HepG2 (cell line): Measurements from ENCODE around the gene MPZ. TPM values are rescaled to one million over a fixed set of nuclear protein-coding genes. Genes with fewer than 3 reads are reported as not detected.

Source experiments
- ATAC-seq: fragments of 200-7000 bp; cut with Tn5 transposase; 3 replicates; pipeline ENCODE4 v1.9.1; 2020; ENCODE audit warnings: mild to moderate bottlenecking, moderate library complexity
- BruUV-seq: library from RNA; stranded (reverse); fragments of 400-500 nt; replicated peaks from 2 replicates; lab custom pipeline; 2021; lab: Mats Ljungman, UMichigan
- CTCF ChIA-PET: fragments of 300-600 bp; formaldehyde crosslinking; extraction: SDS; loops from one replicate; lab custom pipeline; 2021; ENCODE audit warnings: low total read pairs, inconsistent platforms, low intra/inter-chr PET ratio; lab: Yijun Ruan, JAX
- POLR2A ChIA-PET: fragments of 350-600 bp; sonication (Branson Sonifier 250); formaldehyde crosslinking; loops from one replicate; lab custom pipeline; 2020; ENCODE audit warnings: antibody characterized with exemption, inconsistent platforms; lab: Yijun Ruan, JAX
- DNase-seq: peaks from one replicate; pipeline ENCODE4 v3.0.0-alpha.2; 2015; ENCODE audit warnings: low spot score
- FAIRE-seq: peaks from 3 replicates; lab custom pipeline; 2011; peaks lifted over from hg19 to GRCh38; lab: Jason Lieb, UNC
- H2AFZ ChIP-seq: one replicate; pipeline ENCODE4 v1.6.1; 2011; ENCODE audit warnings: low read length, inconsistent platforms
- H3K27ac ChIP-seq: fragments of 300-600 bp; 3 replicates; pipeline ENCODE4 v1.8.0; 2011; ENCODE audit warnings: mixed run types, mild to moderate bottlenecking, mixed read lengths, low read length, inconsistent platforms; ENCODE audit not compliant: insufficient read depth; ENCODE audit errors: extremely low read length
- H3K27me3 ChIP-seq, 2 experiments: fragments of 200-600 bp in 1 of 2; 2 replicates in 1 of 2; 3 replicates in 1 of 2; pipeline versions ENCODE4 v1.6.0 to v1.8.0; 2011; ENCODE audit warnings: low read length in 2 of 2, mild to moderate bottlenecking in 2 of 2, moderate library complexity in 2 of 2, inconsistent platforms in 1 of 2; ENCODE audit not compliant: insufficient read depth in 2 of 2, control insufficient read depth in 1 of 2
- H3K36me3 ChIP-seq, 2 experiments: fragments of 200-600 bp in 1 of 2; replicated peaks in 1 of 2; 2 replicates in 1 of 2; 3 replicates in 1 of 2; pipeline versions ENCODE4 v1.5.1 to v1.8.0; 2011; ENCODE audit warnings: low read length in 2 of 2, inconsistent platforms in 1 of 2; ENCODE audit not compliant: insufficient read depth in 2 of 2, control insufficient read depth in 1 of 2
- H3K4me1 ChIP-seq: 2 replicates; pipeline ENCODE4 v1.5.1; 2012; ENCODE audit warnings: low read length, inconsistent platforms; ENCODE audit not compliant: insufficient read depth
- H3K4me2 ChIP-seq: 2 replicates; pipeline ENCODE4 v1.6.0; 2011; ENCODE audit warnings: low read depth, low read length, inconsistent platforms
- H3K4me3 ChIP-seq, 3 experiments: fragments of 200-600 bp in 1 of 3; sonication (generic), shearing (Covaris generic) in 1 of 3; replicated peaks in 1 of 3; 2 replicates each; pipeline ENCODE4 v1.5.1; 2011 to 2016; ENCODE audit warnings: low read length in 3 of 3, inconsistent platforms in 2 of 3, low read depth in 2 of 3, mild to moderate bottlenecking in 2 of 3, control low read depth in 1 of 3, mixed read lengths in 1 of 3; ENCODE audit not compliant: insufficient read depth in 1 of 3
- H3K79me2 ChIP-seq: one replicate; pipeline ENCODE4 v1.6.1; 2011; ENCODE audit warnings: low read length, inconsistent platforms; ENCODE audit not compliant: insufficient read depth
- H3K9ac ChIP-seq: 2 replicates; pipeline ENCODE4 v1.6.0; 2011; ENCODE audit warnings: mild to moderate bottlenecking, low read depth, low read length, inconsistent platforms; ENCODE audit not compliant: insufficient read depth
- H3K9me3 ChIP-seq: 2 replicates; pipeline ENCODE4 v1.5.1; 2012; ENCODE audit warnings: mild to moderate bottlenecking, low read length
- H4K20me1 ChIP-seq: 2 replicates; pipeline ENCODE4 v1.6.0; 2011; ENCODE audit warnings: inconsistent platforms, mild to moderate bottlenecking, low read length, moderate library complexity; ENCODE audit not compliant: insufficient read depth
- ATRX ChIP-seq: sonication (generic); formaldehyde crosslinking; IDR thresholded peaks from 2 replicates; pipeline ENCODE4 v1.4.0; 2020; ENCODE audit warnings: missing genetic modification reagents, borderline replicate concordance
- BORCS8-MEF2B ChIP-seq: sonication (generic); formaldehyde crosslinking; IDR thresholded peaks from 2 replicates; pipeline ENCODE4 v1.8.0; 2022; ENCODE audit warnings: mild to moderate bottlenecking, missing genetic modification reagents
- SOX13 ChIP-seq, 3 experiments: fragments of 450-650 bp in 1 of 3; sonication (generic) in 1 of 3; formaldehyde crosslinking in 1 of 3; IDR thresholded peaks in 2 of 3; conservative IDR thresholded peaks in 1 of 3; 2 replicates each; pipeline versions ENCODE4 v1.5.0 to v1.6.1; 2016 to 2020; ENCODE audit warnings: antibody characterized with exemption in 1 of 3, mild to moderate bottlenecking in 1 of 3, missing compliant biosample characterization in 1 of 3, missing genetic modification reagents in 1 of 3, moderate library complexity in 1 of 3
- WGBS: methylation state at CpG from one replicate; pipeline ENCODE4 v1.1.6; 2017; ENCODE audit warnings: low lambda C conversion rate; 5-methylcytosine and 5-hydroxymethylcytosine counted together
- in situ Hi-C: cut with HindIII; loops from 2 replicates; pipeline ENCODE4 v1.10.0; 2017; ENCODE audit warnings: low pct_unique_long_range_greater_than_20kb; ENCODE audit not compliant: extremely low pct_ligation_motif_present
- intact Hi-C: fragments of 100-400 bp; cut with micrococcal nuclease; formaldehyde crosslinking; loops from one replicate; pipeline ENCODE4 v1.10.0; 2022; ENCODE audit not compliant: unreplicated experiment
- polyA plus RNA-seq, 8 experiments: library from polyadenylated mRNA; depleted of rRNA in 3 of 8; stranded (reverse) in 7 of 8; unstranded in 1 of 8; fragments of >200 nt; fragmentation: Illumina TruSeq in 4 of 8; extraction: Trizol in 4 of 8; gene quantifications; 2 replicates each; pipeline versions ENCODE4 v1.2.1 to v1.2.3, GENCODE V29; 2011 to 2016; ENCODE audit warnings: low read depth in 4 of 8, missing spikeins in 1 of 8, mixed read lengths in 1 of 8; ENCODE audit not compliant: insufficient read depth in 1 of 8
- total RNA-seq, 5 experiments: library from RNA; depleted of rRNA; stranded (reverse); fragments of >200 nt; fragmentation: Illumina TruSeq; extraction: Trizol; gene quantifications; 2 replicates each; pipeline ENCODE4 v1.2.3, GENCODE V29; 2016; ENCODE audit warnings: low read depth in 1 of 5
- TF ChIP-seq, protein P1 (sequence below): sonication (generic); formaldehyde crosslinking; IDR thresholded peaks from 2 replicates; pipeline ENCODE4 v1.5.0; 2020; ENCODE audit warnings: missing genetic modification reagents
- TF ChIP-seq, protein P2 (sequence below): sonication (generic); formaldehyde crosslinking; IDR thresholded peaks from 2 replicates; pipeline ENCODE4 v1.4.0; 2020; ENCODE audit warnings: missing genetic modification reagents

Gene MPZ
- total and polyA plus RNA-seq, 2 of the 13 experiments (the other 11 are each of a cell fraction or from before 2014, with no cell fraction given), result 18.3 to 24.6 TPM

DNA sequence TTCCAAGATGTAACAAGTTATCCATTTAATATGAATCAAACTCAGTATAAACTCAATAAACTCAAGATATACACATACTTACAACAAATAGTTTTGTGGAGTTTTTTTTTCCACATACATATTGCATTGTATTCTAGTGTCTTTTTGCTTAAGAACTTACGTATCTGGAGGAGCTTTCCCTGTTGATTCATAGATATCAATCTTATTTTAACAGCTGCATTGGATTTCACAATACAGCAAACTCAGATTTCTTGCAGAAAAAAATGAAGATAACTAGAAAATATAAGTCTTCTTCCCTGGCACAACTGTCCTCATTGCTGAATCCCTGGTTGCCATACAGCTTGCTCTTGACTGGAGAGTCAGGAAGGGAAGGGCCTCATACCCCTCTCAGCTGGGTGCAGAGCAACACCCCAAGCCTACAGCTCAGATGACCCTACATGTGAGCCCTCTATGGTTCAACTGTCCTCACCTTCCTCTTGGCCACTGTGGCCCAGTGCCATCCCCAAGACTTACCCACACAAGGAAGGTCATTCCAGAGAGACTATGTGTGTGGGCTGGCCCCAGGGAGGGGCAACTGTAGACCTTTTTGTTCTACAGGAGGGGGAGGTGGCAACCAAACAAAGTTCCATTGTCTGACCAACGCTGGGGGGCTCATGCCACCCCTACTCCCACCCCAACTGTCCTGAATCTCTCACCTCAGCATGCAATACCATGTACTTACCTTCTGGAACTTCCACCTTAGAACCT, 1.7 kb downstream of the MPZ start:
- no peaks in the 10 kb centered on the region for H3K79me2 ChIP-seq
- intact Hi-C loops, result no loop called here
- BruUV-seq, result no TSS peak
- H3K9me3 ChIP-seq, result no peaks in the 10 kb centered on the region
- H3K27me3 ChIP-seq, result no peaks in the 10 kb centered on the region
- in situ Hi-C loops, result no loop called here
- DNase-seq (no peak), ATAC-seq (no peak), FAIRE-seq (no peak)
- no peak overlapping the region for H3K4me3 ChIP-seq
- no peak overlapping the region for H3K27ac ChIP-seq
- ChIA-PET POLR2A (interaction anchor here (1.3 to 2.4 kb wide), 4 partner anchors 9 to 110 kb away, joined by 3 to 10 read pairs (median 4); partner anchors contain the start of gene TOMM40L), CTCF (no interaction called here)
- H4K20me1 ChIP-seq, result no peaks in the 10 kb centered on the region
- 54% methylated on average over 2 of the region's 2 CpGs for WGBS
- TF ChIP-seq, protein P1, sequence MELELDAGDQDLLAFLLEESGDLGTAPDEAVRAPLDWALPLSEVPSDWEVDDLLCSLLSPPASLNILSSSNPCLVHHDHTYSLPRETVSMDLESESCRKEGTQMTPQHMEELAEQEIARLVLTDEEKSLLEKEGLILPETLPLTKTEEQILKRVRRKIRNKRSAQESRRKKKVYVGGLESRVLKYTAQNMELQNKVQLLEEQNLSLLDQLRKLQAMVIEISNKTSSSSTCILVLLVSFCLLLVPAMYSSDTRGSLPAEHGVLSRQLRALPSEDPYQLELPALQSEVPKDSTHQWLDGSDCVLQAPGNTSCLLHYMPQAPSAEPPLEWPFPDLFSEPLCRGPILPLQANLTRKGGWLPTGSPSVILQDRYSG (CRISPR knock-in tag), result no peak
- TF ChIP-seq SOX13 (IDR thresholded peaks at IDR 0.05) (no peak), SOX13 (CRISPR knock-in tag; conservative IDR thresholded peaks at IDR 0.05 in 1 of 2, IDR thresholded peaks at IDR 0.05 in 1 of 2) (peak in 1 of 2 experiments; percentile 34; a peak in 1 of 4 replicates), BORCS8-MEF2B (no peak), ATRX (CRISPR knock-in tag) (no peak)
- TF ChIP-seq, protein P2, sequence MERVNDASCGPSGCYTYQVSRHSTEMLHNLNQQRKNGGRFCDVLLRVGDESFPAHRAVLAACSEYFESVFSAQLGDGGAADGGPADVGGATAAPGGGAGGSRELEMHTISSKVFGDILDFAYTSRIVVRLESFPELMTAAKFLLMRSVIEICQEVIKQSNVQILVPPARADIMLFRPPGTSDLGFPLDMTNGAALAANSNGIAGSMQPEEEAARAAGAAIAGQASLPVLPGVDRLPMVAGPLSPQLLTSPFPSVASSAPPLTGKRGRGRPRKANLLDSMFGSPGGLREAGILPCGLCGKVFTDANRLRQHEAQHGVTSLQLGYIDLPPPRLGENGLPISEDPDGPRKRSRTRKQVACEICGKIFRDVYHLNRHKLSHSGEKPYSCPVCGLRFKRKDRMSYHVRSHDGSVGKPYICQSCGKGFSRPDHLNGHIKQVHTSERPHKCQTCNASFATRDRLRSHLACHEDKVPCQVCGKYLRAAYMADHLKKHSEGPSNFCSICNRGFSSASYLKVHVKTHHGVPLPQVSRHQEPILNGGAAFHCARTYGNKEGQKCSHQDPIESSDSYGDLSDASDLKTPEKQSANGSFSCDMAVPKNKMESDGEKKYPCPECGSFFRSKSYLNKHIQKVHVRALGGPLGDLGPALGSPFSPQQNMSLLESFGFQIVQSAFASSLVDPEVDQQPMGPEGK (CRISPR knock-in tag), result peak; percentile 65
- no peak overlapping the region for H3K9ac ChIP-seq
- H3K4me2 ChIP-seq, result peak overlapping the region; percentile 41
- peaks cover 87% of the 10 kb centered on the region for H3K4me1 ChIP-seq
- no peaks in the 10 kb centered on the region for H3K36me3 ChIP-seq
- H2AFZ ChIP-seq, result peak overlapping the region; percentile 11
